Measurements from ENCODE around the gene PHACTR3. TPM values are rescaled to one million over a fixed set of nuclear protein-coding genes. Genes with fewer than 3 reads are reported as not detected.
A peak's percentile ranks its signal among the peaks of the same experiment; 100 is the strongest.

Gene PHACTR3
- total RNA-seq, 2 donors from 2014 or later: 6.4 to 6.9 TPM

- intact Hi-C loops (cut with DNase I): no loop called here
- no peak for DNase-seq
- no peak for ATAC-seq
Observed at GRCh38 chr20:59631751-59632540, 27.6 kb downstream of the PHACTR3 start.

GRCh38 chr20:59632541-59633113 is 28.3 kb downstream of the PHACTR3 start:
- intact Hi-C loops (cut with DNase I): no loop called here
- ATAC-seq (no peak), DNase-seq (no peak)

DNA sequence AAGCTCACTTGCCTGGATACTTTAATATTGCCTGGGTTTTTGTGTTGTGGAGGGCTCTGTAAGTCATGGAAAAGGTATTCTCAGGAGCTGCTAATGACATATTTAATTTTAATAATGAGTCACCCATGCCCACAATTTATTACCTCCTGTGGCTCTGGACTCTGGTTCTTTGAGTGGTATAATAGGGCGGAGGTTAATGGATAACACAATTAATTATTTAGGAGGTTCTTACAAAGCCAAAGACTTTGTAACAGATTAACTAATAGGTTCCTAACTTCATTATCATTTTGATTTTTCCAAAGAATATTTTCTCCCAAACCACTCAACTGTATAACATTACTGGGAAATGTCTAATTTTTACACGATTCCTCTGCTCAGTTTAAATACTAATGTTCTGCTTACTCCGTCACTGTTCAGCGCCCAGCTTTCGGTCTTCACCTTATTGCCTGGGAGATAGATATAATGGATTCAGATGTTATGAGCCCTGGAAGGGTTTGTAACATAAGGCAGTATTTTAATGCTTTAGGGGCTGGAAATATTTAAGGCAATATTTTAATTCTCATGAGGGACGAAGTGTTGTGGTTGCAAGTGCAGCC is 29.4 kb downstream of the PHACTR3 start:
- ATAC-seq (no peak), DNase-seq (no peak)
- intact Hi-C loops (cut with DNase I): no loop called here

GRCh38 chr20:59634435-59635005 is 30.2 kb downstream of the PHACTR3 start:
- DNase-seq: no peak

GRCh38 chr20:59636766-59637370 is 32.5 kb downstream of the PHACTR3 start:
- ATAC-seq (no peak), DNase-seq (no peak)
- intact Hi-C loops (cut with DNase I): no loop called here

More at GRCh38 chr20:59634435-59635005, 30.2 kb downstream of the PHACTR3 start:
- intact Hi-C loops (cut with DNase I): no loop called here
- no peak for ATAC-seq

- intact Hi-C loops (cut with DNase I): no loop called here
- DNase-seq: no peak
- ATAC-seq: no peak
Observed at GRCh38 chr20:59640267-59640666, 35.9 kb downstream of the PHACTR3 start.

DNA sequence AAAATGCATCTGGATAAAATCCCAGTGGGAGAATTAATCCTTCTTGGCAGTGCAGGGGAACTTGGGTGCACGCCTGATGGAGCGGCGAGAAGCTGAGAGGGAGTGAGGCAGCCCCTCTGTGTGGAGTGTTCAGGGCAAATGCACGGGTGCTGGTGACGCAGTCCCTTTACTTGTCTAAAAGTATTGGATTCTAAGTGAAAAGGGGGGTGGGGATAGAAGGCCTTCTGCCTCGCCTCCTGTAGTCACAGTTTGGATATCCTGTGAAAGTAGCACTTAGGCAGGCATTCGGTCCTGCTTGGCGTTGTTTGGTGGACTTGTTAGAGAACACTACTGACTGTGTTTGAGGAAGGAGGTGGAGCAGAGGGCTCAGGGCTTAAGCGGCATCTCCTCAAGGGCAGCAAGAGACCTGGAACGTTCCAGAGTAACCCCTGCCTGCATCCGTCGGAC is 39.3 kb downstream of the PHACTR3 start:
- intact Hi-C loops (cut with DNase I): no loop called here
- DNase-seq: no peak
- peak; percentile 70 to 72 for ATAC-seq

DNA sequence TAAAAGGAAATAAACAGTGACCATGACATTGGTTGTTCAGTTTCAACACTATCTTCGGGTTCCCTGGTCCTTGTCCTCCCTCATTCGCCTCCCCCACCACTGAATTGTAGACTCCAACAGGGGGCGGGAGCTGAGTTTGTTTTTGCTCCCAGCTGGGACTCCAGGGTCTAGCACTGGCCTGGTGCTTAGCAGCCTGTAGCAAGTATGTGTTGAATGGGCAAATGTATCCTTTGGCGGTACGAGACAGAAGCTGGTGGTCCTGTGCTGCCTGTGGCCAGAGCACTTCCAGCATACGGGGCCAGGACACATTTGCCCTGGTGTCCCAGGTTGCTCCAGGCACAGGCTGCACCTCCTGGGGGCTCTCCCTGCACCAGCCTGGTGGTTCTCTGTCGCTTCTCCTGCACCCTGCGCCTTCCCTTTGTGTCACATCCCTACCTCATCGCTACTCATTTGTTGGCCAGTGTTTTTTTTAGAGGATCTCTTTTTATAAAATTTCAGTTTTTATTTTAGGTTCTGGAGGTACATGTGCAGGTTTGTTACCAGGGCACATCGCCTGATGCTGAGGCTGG is 40.1 kb downstream of the PHACTR3 start:
- ATAC-seq: no peak
- DNase-seq: no peak
- intact Hi-C loops (cut with DNase I): no loop called here

- intact Hi-C loops (cut with DNase I): no loop called here
- DNase-seq (no peak), ATAC-seq (no peak)
Observed at GRCh38 chr20:59645271-59645670, 40.9 kb downstream of the PHACTR3 start.

GRCh38 chr20:59645761-59646171 is 41.4 kb downstream of the PHACTR3 start:
- intact Hi-C loops (cut with DNase I): no loop called here

DNA sequence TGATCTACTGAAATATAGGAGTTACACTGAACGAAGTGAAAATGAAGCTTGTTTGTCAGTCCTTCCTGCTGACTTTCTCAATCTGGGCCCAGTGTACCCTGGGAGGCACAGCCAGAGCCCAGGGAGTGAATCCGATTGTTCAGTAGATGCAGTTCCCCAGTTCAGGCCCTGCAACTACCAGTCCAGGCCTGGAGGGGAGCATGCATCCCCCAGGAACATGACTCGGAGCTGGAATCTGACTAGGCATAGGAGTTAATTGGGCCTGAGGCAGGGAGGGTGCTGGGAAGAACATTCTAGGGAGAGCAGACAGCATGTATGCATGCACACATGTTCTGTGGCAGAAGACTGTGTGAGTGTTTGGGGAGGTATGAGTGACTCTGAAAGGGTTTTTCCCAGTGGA is 42.1 kb downstream of the PHACTR3 start:
- DNase-seq: no peak
- intact Hi-C loops (cut with DNase I): no loop called here
- no peak for ATAC-seq

More at GRCh38 chr20:59645761-59646171, 41.4 kb downstream of the PHACTR3 start:
- no peak for DNase-seq
- peak in 1 of 2 donors; percentile 38 for ATAC-seq

DNA sequence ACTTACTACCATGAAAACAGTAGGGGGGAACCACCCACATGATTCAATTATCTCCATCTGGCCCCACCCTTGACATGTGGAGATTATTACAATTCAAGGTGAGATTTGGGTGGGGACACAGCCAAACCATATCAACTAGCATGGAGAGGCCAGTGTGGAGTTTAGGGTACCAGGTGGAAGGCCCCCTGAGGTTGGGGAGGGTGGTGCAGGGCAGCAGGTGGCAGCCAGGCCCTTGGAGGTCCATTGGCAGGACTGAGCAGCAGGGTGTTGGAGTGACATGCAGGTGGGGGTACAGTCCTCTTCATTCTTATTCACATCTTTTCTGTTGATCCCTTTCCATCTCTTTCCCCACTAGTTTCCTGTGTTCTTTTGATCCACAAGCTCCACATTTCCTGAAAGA is 42.9 kb downstream of the PHACTR3 start:
- DNase-seq: no peak
- intact Hi-C loops (cut with DNase I): no loop called here
- ATAC-seq: no peak

- DNase-seq (no peak), ATAC-seq (no peak)
- intact Hi-C loops (cut with DNase I): no loop called here
Observed at GRCh38 chr20:59648466-59649070, 44.2 kb downstream of the PHACTR3 start.

DNA sequence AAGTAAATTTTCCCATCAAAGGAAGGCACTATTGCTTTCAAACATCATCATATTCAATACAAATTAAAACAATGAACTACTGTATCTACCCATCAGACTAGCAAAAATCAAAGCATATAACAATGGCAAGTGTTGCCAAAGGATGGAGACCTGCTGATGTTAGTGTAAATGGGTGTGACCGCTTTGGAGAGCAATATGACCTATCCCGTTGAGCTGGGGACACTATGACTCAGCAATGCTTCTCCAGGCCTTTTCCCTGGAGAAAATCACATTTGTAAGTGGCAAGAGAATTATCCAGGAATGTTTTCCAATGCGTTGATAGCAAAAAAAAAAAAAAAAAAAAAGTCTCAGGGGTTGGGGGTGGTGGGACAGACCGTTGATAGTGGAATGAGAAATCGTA is 46.1 kb downstream of the PHACTR3 start:
- intact Hi-C loops (cut with DNase I): no loop called here
- ATAC-seq (no peak), DNase-seq (no peak)

- no peak for DNase-seq
- intact Hi-C loops (cut with DNase I): no loop called here
- no peak for ATAC-seq
Observed at GRCh38 chr20:59652381-59652780, 48.0 kb downstream of the PHACTR3 start.

DNA sequence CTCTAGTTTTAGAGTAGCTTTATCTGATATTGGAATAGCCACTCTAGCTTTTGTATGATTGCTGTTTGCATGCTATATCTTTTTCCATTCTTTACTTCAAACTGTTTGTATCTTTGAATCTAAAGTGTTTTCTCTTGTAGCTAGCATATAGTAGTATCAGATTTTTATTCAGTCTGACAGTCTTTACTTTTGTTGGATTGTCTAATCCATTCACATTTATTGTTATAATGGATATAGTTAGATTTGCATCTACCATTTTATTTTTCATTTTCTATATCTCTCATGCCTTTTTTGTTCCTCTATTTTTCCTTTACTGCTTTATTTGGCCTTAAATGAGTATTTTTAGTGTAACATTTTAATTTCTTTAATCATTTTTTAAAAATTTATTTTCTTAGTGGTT is 52.1 kb downstream of the PHACTR3 start:
- intact Hi-C loops (cut with DNase I): no loop called here
- ATAC-seq (no peak), DNase-seq (no peak)

DNA sequence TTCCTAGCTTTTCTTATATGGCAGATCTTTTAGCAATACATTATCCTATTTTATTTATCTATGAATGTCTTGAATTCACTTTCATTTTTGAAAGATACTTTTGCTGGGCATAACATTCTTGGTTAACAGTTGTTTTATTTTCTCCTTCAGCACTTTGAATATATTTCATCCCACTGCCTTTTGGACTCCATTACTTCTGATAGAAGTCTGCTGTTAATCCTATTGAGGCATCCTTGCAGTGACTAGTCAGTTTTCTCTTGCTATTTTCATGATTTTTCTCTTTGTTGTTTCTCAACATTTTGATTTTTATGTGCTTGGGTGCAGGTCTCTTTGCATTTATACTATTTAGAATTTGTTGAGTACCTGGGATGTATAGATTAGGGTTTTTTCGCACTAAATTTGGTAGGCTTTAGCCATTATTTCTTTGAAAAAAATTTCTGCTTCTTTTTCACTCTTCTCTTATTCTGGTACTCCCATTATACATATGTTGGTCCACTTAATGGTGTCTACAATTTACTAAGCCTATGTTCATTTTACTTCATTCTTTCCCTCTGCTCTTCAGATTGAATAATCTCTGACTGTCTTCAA is 53.2 kb downstream of the PHACTR3 start:
- DNase-seq (no peak), ATAC-seq (no peak)
- intact Hi-C loops (cut with DNase I): no loop called here

DNA sequence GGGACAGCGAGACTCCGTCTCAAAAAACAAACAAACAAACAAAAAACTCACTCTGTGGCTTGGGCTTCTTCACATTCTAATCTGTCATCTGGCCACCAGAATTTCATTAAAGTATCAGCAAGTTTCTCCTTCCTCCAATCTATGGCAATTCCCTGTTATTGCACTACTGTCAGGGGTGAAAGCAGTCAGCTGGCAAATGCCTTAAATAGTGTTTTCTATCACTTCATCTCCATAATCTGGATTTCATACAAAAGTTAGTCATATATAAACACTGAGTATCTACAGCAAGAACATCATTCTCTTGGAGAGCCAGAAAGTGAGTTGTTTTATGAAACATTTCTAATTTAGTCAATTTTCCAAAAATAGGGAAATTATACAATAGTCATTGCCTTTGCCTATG is 56.1 kb downstream of the PHACTR3 start:
- no peak for DNase-seq
- ATAC-seq: no peak
- intact Hi-C loops (cut with DNase I): no loop called here

DNA sequence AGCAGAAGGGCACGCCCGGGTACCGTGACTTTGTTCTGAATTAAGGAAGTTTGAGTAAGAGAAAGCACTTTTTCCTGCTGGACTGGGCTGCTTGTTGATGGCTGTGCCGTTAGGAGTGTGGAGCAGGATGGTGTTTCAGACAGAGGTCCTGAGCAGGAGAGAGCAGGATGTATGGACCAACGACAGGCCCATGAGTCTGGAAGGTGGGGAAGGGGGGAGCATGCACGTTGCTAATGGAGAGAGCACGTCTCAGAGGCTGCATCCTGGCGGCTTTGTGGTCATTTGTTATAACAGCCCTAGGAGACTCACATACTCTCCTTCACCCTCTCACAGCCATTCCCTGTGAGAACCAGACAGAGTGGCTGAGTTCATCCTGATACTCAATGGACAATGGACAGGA is 56.8 kb downstream of the PHACTR3 start:
- intact Hi-C loops (cut with DNase I): no loop called here
- DNase-seq (no peak), ATAC-seq (no peak)

Data from left cardiac atrium (tissue), 4 donors.